ENCODE measurements around the gene FAM72D.
"Not testable (repeated sequence)": the region's sequence is repeated elsewhere in the genome, so short reads cannot be mapped to it uniquely, and the experiment has no call there.

GRCh38 chr1:145140549-145140948, 44.8 kb downstream of the FAM72D start:
- TF ChIP-seq, protein P1, sequence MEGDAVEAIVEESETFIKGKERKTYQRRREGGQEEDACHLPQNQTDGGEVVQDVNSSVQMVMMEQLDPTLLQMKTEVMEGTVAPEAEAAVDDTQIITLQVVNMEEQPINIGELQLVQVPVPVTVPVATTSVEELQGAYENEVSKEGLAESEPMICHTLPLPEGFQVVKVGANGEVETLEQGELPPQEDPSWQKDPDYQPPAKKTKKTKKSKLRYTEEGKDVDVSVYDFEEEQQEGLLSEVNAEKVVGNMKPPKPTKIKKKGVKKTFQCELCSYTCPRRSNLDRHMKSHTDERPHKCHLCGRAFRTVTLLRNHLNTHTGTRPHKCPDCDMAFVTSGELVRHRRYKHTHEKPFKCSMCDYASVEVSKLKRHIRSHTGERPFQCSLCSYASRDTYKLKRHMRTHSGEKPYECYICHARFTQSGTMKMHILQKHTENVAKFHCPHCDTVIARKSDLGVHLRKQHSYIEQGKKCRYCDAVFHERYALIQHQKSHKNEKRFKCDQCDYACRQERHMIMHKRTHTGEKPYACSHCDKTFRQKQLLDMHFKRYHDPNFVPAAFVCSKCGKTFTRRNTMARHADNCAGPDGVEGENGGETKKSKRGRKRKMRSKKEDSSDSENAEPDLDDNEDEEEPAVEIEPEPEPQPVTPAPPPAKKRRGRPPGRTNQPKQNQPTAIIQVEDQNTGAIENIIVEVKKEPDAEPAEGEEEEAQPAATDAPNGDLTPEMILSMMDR (conservative IDR thresholded peaks at IDR 0.05) = not testable (repeated sequence)
- TF ChIP-seq EZH2 (IDR thresholded peaks at IDR 0.05; ENCODE audit: low read depth) = not testable (repeated sequence)
